Gastroesophageal sphincter (tissue), 3 donors: ENCODE results near the gene PARD3B.

Experiments used
- POLR2AphosphoS5 ChIP-seq: sonication (generic); formaldehyde crosslinking; IDR thresholded peaks from one replicate; pipeline ENCODE4 v1.6.1; 2017; ENCODE audit warnings: antibody characterized with exemption
- TF ChIP-seq, protein P1 (sequence below), 4 experiments: fragments of 200-600 bp in 2 of 4; fragments of 450-650 bp in 2 of 4; sonication (generic) in 1 of 4; IDR thresholded peaks; one replicate each; pipeline ENCODE4 v1.5.1; 2017 to 2019; ENCODE audit warnings: antibody characterized with exemption in 4 of 4, mild to moderate bottlenecking in 2 of 4, moderate library complexity in 2 of 4

DNA sequence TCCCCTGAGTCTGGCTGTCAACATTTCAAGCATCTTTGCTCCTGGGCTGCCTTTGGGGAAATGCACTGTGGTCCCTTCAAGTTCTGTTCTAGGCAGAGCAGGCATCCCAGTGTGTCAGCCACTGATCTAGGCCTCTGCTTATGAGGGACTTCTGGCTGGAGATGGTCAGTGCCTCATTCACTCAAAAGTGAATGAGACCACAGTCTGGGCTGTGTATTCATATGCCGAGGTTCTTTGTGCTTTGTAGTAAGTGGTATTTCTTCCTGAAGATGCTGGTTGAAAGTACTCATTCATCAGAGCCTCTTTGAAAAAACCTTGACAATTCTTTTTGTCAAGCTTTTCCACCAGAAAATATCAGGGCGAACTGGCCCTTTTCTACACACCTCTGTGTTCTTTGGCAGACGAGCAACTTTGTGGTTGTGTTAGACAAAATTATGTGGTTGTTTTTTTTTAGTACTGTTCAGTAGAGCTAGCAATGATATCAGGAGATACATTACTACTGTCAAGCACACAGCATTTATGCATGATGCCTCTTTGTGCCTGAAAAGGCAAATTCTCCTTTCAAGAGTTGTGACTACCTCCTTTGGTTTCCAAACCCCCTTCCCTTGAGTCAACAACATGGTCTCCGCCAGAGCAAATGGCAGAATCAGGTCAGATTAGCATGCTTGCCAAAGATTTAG, 626.1 kb downstream of the PARD3B start:
- TF ChIP-seq, protein P1, sequence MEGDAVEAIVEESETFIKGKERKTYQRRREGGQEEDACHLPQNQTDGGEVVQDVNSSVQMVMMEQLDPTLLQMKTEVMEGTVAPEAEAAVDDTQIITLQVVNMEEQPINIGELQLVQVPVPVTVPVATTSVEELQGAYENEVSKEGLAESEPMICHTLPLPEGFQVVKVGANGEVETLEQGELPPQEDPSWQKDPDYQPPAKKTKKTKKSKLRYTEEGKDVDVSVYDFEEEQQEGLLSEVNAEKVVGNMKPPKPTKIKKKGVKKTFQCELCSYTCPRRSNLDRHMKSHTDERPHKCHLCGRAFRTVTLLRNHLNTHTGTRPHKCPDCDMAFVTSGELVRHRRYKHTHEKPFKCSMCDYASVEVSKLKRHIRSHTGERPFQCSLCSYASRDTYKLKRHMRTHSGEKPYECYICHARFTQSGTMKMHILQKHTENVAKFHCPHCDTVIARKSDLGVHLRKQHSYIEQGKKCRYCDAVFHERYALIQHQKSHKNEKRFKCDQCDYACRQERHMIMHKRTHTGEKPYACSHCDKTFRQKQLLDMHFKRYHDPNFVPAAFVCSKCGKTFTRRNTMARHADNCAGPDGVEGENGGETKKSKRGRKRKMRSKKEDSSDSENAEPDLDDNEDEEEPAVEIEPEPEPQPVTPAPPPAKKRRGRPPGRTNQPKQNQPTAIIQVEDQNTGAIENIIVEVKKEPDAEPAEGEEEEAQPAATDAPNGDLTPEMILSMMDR (IDR thresholded peaks at IDR 0.05): no peak
- no peak for TF ChIP-seq POLR2AphosphoS5
